Kidney (tissue), 14 donors: ENCODE measurements around the gene SRPK2. TPM values are rescaled to one million over a fixed set of nuclear protein-coding genes. Genes with fewer than 3 reads are reported as not detected.
A peak's percentile ranks its signal among the peaks of the same experiment; 100 is the strongest.
"Not testable (repeated sequence)": the region's sequence is repeated elsewhere in the genome, so short reads cannot be mapped to it uniquely, and the experiment has no call there.

Experiments
- DNase-seq, 5 donors: peaks; one replicate each; pipeline ENCODE4 v3.0.0-alpha.2; 2013 to 2020
- FAIRE-seq: peaks from 2 replicates; lab custom pipeline; 2012; peaks lifted over from hg19 to GRCh38; lab: Jason Lieb, UNC
- H3K27ac ChIP-seq, 2 donors: one replicate each; pipeline ENCODE4 v1.7.0; 2013; ENCODE audit warnings: low read depth in 2 of 2, low read length in 2 of 2, inconsistent platforms in 1 of 2
- H3K27me3 ChIP-seq: one replicate; pipeline ENCODE4 v1.7.1; 2013; ENCODE audit warnings: low read length, inconsistent platforms; ENCODE audit not compliant: control insufficient read depth, insufficient read depth
- H3K36me3 ChIP-seq, 3 donors: one replicate each; pipeline versions ENCODE4 v1.7.0 to v1.7.1; 2013; ENCODE audit warnings: low read length in 3 of 3, control low read depth in 1 of 3, inconsistent platforms in 1 of 3; ENCODE audit not compliant: insufficient read depth in 3 of 3, control insufficient read depth in 2 of 3
- H3K4me1 ChIP-seq, 3 donors: one replicate each; pipeline versions ENCODE4 v1.7.0 to v1.7.1; 2013; ENCODE audit warnings: low read length in 3 of 3, inconsistent platforms in 1 of 3, low read depth in 1 of 3; ENCODE audit not compliant: control insufficient read depth in 2 of 3, insufficient read depth in 2 of 3
- H3K4me3 ChIP-seq, 3 donors: one replicate each; pipeline versions ENCODE4 v1.7.0 to v1.8.1; 2013; ENCODE audit warnings: low read length in 3 of 3, control low read depth in 1 of 3, inconsistent platforms in 1 of 3
- H3K9ac ChIP-seq, 3 donors: one replicate each; pipeline versions ENCODE4 v1.7.0 to v1.7.1; 2013; ENCODE audit warnings: low read length in 3 of 3, control low read depth in 1 of 3, inconsistent platforms in 1 of 3
- H3K9me3 ChIP-seq, 3 donors: one replicate each; pipeline versions ENCODE4 v1.7.0 to v1.7.1; 2013; ENCODE audit warnings: low read length in 3 of 3, control low read depth in 1 of 3, inconsistent platforms in 1 of 3; ENCODE audit not compliant: control insufficient read depth in 2 of 3, insufficient read depth in 1 of 3
- intact Hi-C: fragments of 100-400 bp; cut with DNase I; formaldehyde crosslinking; loops from one replicate; pipeline ENCODE4 v1.11.1; 2022
- polyA plus RNA-seq: library from polyadenylated mRNA; stranded (reverse); fragments of 350-450 nt; fragmentation: Illumina TruSeq; extraction: RNeasy Lipid Tissue Mini Kit (QIAGEN cat#74804); gene quantifications from one replicate; pipeline ENCODE4 v1.2.3, GENCODE V29; 2014; ENCODE audit warnings: low read depth, low replicate concordance; ENCODE audit not compliant: insufficient read depth
- total RNA-seq: library from RNA; stranded (reverse); fragmentation: NEBNext Ultra II Directional; extraction: Animal tissue kit (Norgen Biotek cat#: 25700); gene quantifications from one replicate; pipeline ENCODE4 v1.2.1, GENCODE V29; 2021
- TF ChIP-seq, protein P1 (sequence below): IDR thresholded peaks from 3 replicates; pipeline ENCODE4 v1.5.1; 2012; ENCODE audit warnings: mild to moderate bottlenecking, moderate library complexity, borderline replicate concordance; ENCODE audit not compliant: insufficient read depth; ENCODE audit errors: extremely low read depth
- donor health status: control.
- donor health status: control.
- donor health status: control.
- donor health status: control.
- donor health status: control.
- donor health status: DM: yes; HTN: yes; CAD: no.
- donor health status: Normal renal cell carcinoma (clear cell type).

Gene SRPK2
- total and polyA plus RNA-seq, 2 donors from 2014 or later = 9.9 to 43.1 TPM

DNA sequence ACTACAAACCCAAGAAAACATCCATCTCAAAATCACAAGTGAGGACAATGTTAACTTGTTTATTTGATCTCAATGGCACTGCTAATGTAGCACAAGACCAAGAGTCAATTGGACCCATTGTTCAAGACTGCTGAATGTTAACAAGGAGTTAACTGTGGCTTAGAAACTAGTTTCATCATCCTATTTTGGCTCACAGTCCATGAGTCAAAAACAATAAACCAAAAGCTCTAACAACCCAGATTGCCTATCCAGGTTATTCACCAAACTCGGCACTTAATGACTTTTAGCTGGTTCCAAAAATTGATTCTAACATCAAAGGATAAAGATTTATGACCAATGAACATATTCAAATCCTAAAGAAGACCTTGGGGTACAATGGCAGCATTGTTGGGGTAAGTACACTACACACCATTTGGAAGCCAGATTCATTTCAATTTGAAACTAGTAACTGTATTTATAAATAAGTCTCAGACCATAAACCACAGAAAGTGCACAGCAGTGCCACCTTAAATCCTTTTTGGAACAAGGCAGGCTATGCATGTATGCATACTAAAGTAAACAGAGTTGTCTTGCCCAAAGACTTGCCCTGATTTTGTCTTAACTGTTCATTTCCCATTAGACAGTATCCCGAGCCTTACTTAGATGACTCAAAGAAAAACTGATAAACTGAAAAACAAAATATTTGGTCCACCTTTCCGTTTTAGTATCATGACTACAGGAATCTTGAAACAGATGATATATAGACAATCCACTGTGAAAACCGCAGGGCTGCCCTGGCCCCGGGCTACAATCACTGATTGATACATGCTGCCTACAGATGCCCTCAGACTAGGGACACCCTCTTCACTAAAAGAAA is 84.5 kb downstream of the SRPK2 start:
- peak in 2 of 5 donors; percentile 8 to 9 for DNase-seq
- intact Hi-C loops = no loop called here
- H3K9ac ChIP-seq = no peak overlapping the region
- H3K4me1 ChIP-seq = no peaks in the 10 kb centered on the region
- H3K4me3 ChIP-seq = no peak overlapping the region
- no peaks in the 10 kb centered on the region for H3K27me3 ChIP-seq
- TF ChIP-seq, protein P1, sequence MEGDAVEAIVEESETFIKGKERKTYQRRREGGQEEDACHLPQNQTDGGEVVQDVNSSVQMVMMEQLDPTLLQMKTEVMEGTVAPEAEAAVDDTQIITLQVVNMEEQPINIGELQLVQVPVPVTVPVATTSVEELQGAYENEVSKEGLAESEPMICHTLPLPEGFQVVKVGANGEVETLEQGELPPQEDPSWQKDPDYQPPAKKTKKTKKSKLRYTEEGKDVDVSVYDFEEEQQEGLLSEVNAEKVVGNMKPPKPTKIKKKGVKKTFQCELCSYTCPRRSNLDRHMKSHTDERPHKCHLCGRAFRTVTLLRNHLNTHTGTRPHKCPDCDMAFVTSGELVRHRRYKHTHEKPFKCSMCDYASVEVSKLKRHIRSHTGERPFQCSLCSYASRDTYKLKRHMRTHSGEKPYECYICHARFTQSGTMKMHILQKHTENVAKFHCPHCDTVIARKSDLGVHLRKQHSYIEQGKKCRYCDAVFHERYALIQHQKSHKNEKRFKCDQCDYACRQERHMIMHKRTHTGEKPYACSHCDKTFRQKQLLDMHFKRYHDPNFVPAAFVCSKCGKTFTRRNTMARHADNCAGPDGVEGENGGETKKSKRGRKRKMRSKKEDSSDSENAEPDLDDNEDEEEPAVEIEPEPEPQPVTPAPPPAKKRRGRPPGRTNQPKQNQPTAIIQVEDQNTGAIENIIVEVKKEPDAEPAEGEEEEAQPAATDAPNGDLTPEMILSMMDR = no peak
- H3K27ac ChIP-seq = no peak overlapping the region
- FAIRE-seq = no peak
- H3K9me3 ChIP-seq = no peaks in the 10 kb centered on the region
- H3K36me3 ChIP-seq = no peaks in the 10 kb centered on the region

DNA sequence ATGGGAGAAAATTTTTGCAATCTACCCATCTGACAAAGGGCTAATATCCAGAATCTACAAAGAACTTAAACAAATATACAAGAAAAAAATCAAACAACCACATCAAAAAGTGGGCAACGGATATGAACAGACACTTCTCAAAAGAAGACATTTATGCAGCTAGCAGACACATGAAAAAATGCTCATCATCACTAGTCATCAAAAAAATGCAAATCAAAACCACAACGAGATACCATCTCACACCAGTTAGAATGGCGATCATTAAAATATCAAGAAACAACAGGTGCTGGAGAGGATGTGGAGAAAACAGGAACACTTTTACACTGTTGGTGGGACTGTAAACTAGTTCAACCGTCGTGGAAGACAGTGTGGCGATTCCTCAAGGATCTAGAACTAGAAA is 88.1 kb downstream of the SRPK2 start:
- H3K9ac ChIP-seq, H3K36me3 ChIP-seq, intact Hi-C loops, H3K4me3 ChIP-seq, DNase-seq, H3K9me3 ChIP-seq, H3K4me1 ChIP-seq, H3K27me3 ChIP-seq, FAIRE-seq, H3K27ac ChIP-seq: not testable (repeated sequence)

DNA sequence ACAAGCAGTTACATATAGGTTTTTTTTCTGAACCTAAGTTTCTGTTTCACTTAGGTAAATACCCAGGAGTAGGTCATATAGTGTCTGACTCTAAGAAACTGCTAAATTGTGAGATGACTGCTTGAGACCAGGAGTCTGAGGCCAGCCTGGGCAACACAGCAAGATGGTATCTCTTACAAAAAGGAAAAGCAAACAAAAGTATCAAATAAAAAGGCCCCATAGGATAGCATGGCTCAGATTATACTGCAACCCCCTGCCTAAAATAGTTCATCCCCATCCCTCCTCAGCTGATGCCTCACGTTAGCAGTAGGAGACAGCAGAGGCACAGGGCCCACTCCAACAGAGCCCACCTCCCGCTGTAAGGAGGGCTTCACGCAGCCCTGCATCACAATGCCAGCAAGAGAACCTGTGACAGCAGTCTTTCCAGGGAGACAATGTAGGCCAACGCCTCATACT is 90.3 kb downstream of the SRPK2 start:
- H3K4me1 ChIP-seq = peaks cover 0 to 6% (median 0%) of the 10 kb centered on the region in 3 donors
- intact Hi-C loops = no loop called here
- H3K9me3 ChIP-seq = no peaks in the 10 kb centered on the region
- no peak for DNase-seq
- H3K9ac ChIP-seq = no peak overlapping the region
- no peaks in the 10 kb centered on the region for H3K36me3 ChIP-seq
- no peaks in the 10 kb centered on the region for H3K27me3 ChIP-seq
- FAIRE-seq = no peak
- TF ChIP-seq, protein P1 = no peak
- H3K27ac ChIP-seq = no peak overlapping the region
- H3K4me3 ChIP-seq = no peak overlapping the region

DNA sequence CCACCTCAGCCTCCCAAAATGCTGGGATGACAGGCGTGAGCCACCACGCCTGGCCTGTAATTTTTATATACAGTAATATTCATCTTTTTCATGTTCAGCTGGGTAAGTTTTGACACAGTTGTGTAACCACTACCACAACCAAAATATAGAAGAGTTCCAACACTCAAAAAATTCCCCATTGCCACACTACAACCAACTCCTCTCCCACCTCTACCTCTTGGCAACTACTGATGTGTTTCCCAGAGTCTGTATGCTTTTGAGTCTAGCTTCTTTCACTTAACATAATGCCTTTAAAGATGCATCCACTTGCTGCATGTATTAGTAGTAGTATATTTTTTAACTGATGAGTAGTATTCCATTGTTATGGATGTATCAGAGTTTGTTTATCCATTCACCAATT is 90.7 kb downstream of the SRPK2 start:
- Histone ChIP-seq H3K4me3 (no peak overlapping the region), H3K9me3 (no peaks in the 10 kb centered on the region), H3K36me3 (no peaks in the 10 kb centered on the region), H3K27ac (no peak overlapping the region), H3K27me3 (no peaks in the 10 kb centered on the region), H3K4me1 (peaks cover 0 to 6% (median 0%) of the 10 kb centered on the region in 3 donors), H3K9ac (no peak overlapping the region)
- no peak for FAIRE-seq
- no peak for DNase-seq
- TF ChIP-seq, protein P1 = no peak
- intact Hi-C loops = no loop called here
